HG03439 (cell line): ENCODE data around the gene DEPDC5.

ENCODE experiments used
- ATAC-seq: cut with Tn5 transposase; IDR thresholded peaks from one replicate; pipeline ENCODE4 v1.9.1; 2021; ENCODE audit warnings: mild to moderate bottlenecking, moderate library complexity; ENCODE audit not compliant: unreplicated experiment

Gene DEPDC5

GRCh38 chr22:31944700-31945442 lies 191.1 kb downstream of the DEPDC5 start:
- peak; percentile 15 for ATAC-seq

GRCh38 chr22:31945443-31945855 lies 191.6 kb downstream of the DEPDC5 start:
- peak; percentile 3 for ATAC-seq

GRCh38 chr22:31945971-31946680 lies 192.3 kb downstream of the DEPDC5 start:
- ATAC-seq, result no peak

GRCh38 chr22:31947296-31947695 lies 193.5 kb downstream of the DEPDC5 start:
- no peak for ATAC-seq

GRCh38 chr22:31948002-31948401 lies 194.2 kb downstream of the DEPDC5 start:
- no peak for ATAC-seq

GRCh38 chr22:31950226-31950625 lies 196.4 kb downstream of the DEPDC5 start:
- no peak for ATAC-seq

GRCh38 chr22:31951194-31952093 lies 197.6 kb downstream of the DEPDC5 start:
- no peak for ATAC-seq

- no peak for ATAC-seq
These were observed 198.2 kb downstream of the DEPDC5 start for GRCh38 chr22:31952094-31952401.

GRCh38 chr22:31952472-31952871 lies 198.7 kb downstream of the DEPDC5 start:
- ATAC-seq, result no peak

- no peak for ATAC-seq
These were observed 199.4 kb downstream of the DEPDC5 start for GRCh38 chr22:31953261-31953660.

GRCh38 chr22:31954535-31955523 lies 201.0 kb downstream of the DEPDC5 start:
- no peak for ATAC-seq

GRCh38 chr22:31956360-31956759 lies 202.5 kb downstream of the DEPDC5 start:
- ATAC-seq, result no peak
